ENCODE results near the gene RBM6. TPM values are rescaled to one million over a fixed set of nuclear protein-coding genes. Genes with fewer than 3 reads are reported as not detected.
"Not testable (repeated sequence)": the region's sequence is repeated elsewhere in the genome, so short reads cannot be mapped to it uniquely, and the experiment has no call there.

The RBM6 gene
- total and polyA plus RNA-seq, 4 experiments from 2014 or later: 17.9 to 194 (median 118) TPM

- Mint-ChIP-seq H3K27ac (peak overlapping the region in 2 of 7 donors; percentile 8 to 48), H3K4me1 (peaks cover 12 to 30% (median 20%) of the 10 kb centered on the region in 4 donors), H3K27me3 (no peaks in the 10 kb centered on the region), H3K9me3 (no peaks in the 10 kb centered on the region), H3K36me3 (no peaks in the 10 kb centered on the region), H3K4me3 (no peak overlapping the region)
- no peaks in the 10 kb centered on the region for H3K36me3 ChIP-seq (ENCODE audit: insufficient read depth, low read length)
- no peaks in the 10 kb centered on the region for H3K9me3 ChIP-seq (ENCODE audit: control insufficient read depth in 1 of 2, low read length in 2 of 2)
- ChIA-PET POLR2A (ENCODE audit: partially characterized antibody) (no interaction called here), CTCF (ENCODE audit: partially characterized antibody) (no interaction called here)
- H3K4me3 ChIP-seq (ENCODE audit: low read length in 2 of 2): no peak overlapping the region
- intact Hi-C loops (cut with micrococcal nuclease): no loop called here
- H3K27ac ChIP-seq (ENCODE audit: low read depth, low read length): no peak overlapping the region
- no peaks in the 10 kb centered on the region for H3K27me3 ChIP-seq (ENCODE audit: insufficient read depth, low read length)
- no peak for DNase-seq
- H3K4me1 ChIP-seq (ENCODE audit: insufficient read depth, low read length): peaks cover 32% of the 10 kb centered on the region
Measured at GRCh38 chr3:49901366-49902339, 38.3 kb upstream of the RBM6 start.

- ChIA-PET POLR2A (ENCODE audit: partially characterized antibody) (interaction anchor here (1.2 kb wide), 1 partner anchor 27 kb away, joined by 4 read pairs; the partner anchor contains the start of gene MON1A), CTCF (ENCODE audit: partially characterized antibody) (no interaction called here)
Measured at GRCh38 chr3:49902511-49903345, 37.2 kb upstream of the RBM6 start.

DNA sequence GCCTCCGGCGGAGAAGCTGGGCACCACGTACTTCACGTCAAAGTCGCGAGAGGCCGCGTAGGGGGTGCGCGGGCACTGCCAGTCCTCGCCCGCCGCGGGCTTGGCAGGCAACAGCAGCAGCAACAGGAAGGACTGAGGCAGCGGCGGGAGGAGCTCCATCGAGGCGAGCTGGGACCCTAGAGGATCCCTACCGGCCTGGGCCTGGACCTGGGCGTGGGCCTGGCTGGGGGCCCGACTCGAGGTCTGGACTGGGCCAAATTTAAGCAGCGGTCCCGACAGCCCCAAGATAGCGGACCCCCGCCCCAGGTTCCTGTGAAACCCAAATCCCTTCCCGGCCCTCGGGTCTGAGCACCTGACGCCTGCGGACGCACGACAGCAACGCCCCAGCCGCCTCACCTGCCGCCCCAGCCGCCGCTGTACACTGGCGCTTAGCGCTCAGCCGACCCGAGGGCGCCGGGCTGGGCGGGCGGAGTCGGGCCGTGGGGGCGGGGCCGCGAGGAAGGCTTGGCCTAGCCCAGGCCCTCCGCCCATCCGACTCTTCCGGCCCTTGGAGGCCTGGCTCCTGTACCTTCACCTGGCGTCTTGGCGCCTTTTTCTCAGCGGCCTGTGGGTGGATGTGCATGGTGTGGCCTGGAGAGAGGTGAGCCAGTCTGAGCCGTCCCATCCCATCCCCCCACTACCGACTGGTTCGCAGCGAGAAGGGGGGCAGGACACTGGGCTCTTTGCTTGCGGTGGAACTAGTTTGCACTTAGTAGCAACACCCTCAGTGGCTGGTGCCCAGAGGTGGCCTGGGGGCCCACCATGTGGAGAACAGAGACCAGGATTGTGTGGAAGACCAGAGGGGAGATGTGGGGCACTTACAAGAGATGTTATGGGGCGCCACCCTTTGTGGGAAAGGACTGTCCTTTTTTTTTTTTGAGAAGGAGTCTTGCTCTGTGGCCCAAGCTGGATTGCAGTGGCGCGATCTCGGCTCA lies 36.2 kb upstream of the RBM6 start, which contains the start of gene MST1R:
Gene MST1R (minus strand): TSS at position 423 of the 974 bp plus-strand sequence. CDS start 264 bp downstream, at position 159.
- no peaks in the 10 kb centered on the region for H3K27me3 Mint-ChIP-seq
- H3K36me3 ChIP-seq (ENCODE audit: insufficient read depth, low read length): no peaks in the 10 kb centered on the region
- peak within 1 kb of the TSS; percentile 38 to 95 (median 92) for H3K27ac Mint-ChIP-seq
- peaks cover 15 to 36% (median 25%) of the 10 kb centered on the region in 4 donors for H3K4me1 Mint-ChIP-seq
- H3K36me3 Mint-ChIP-seq: peaks cover 0 to 3% of the 10 kb centered on the region in 2 donors
- CTCF ChIA-PET (ENCODE audit: partially characterized antibody): no interaction called here
- H3K4me1 ChIP-seq (ENCODE audit: insufficient read depth, low read length): peaks cover 35% of the 10 kb centered on the region
- H3K4me3 Mint-ChIP-seq: peak within 1 kb of the TSS; percentile 75 to 87 (median 85)
- H3K9me3 Mint-ChIP-seq: no peaks in the 10 kb centered on the region
- H3K27me3 ChIP-seq (ENCODE audit: insufficient read depth, low read length): no peaks in the 10 kb centered on the region
- H3K4me3 ChIP-seq (ENCODE audit: low read length in 2 of 2): peak within 1 kb of the TSS; percentile 29 to 47
- no peaks in the 10 kb centered on the region for H3K9me3 ChIP-seq (ENCODE audit: control insufficient read depth in 1 of 2, low read length in 2 of 2)
- DNase-seq: peak; percentile 83 to 85 (median 84)
- intact Hi-C loops (cut with micrococcal nuclease): no loop called here
- peak within 1 kb of the TSS; percentile 23 for H3K27ac ChIP-seq (ENCODE audit: low read depth, low read length)
- POLR2A ChIA-PET (ENCODE audit: partially characterized antibody): interaction anchor here (1.2 kb wide), 1 partner anchor 26 kb away, joined by 4 read pairs; the partner anchor contains the start of gene MON1A

More at GRCh38 chr3:49902511-49903345, 37.2 kb upstream of the RBM6 start:
- no peak overlapping the region for H3K27ac Mint-ChIP-seq
- no peak for DNase-seq
- no peaks in the 10 kb centered on the region for H3K9me3 Mint-ChIP-seq
- intact Hi-C loops (cut with micrococcal nuclease): no loop called here
- H3K36me3 Mint-ChIP-seq: no peaks in the 10 kb centered on the region
- H3K27me3 Mint-ChIP-seq: no peaks in the 10 kb centered on the region
- Histone ChIP-seq H3K27me3 (ENCODE audit: insufficient read depth, low read length) (no peaks in the 10 kb centered on the region), H3K27ac (ENCODE audit: low read depth, low read length) (no peak overlapping the region), H3K9me3 (ENCODE audit: control insufficient read depth in 1 of 2, low read length in 2 of 2) (no peaks in the 10 kb centered on the region), H3K36me3 (ENCODE audit: insufficient read depth, low read length) (no peaks in the 10 kb centered on the region), H3K4me1 (ENCODE audit: insufficient read depth, low read length) (peaks cover 35% of the 10 kb centered on the region), H3K4me3 (ENCODE audit: low read length in 2 of 2) (no peak overlapping the region)
- no peak overlapping the region for H3K4me3 Mint-ChIP-seq
- peaks cover 15 to 36% (median 25%) of the 10 kb centered on the region in 4 donors for H3K4me1 Mint-ChIP-seq

- CTCF ChIA-PET (ENCODE audit: partially characterized antibody); H3K9me3 ChIP-seq (ENCODE audit: control insufficient read depth in 1 of 2, low read length in 2 of 2); H3K27me3 Mint-ChIP-seq; H3K36me3 Mint-ChIP-seq; H3K4me3 ChIP-seq (ENCODE audit: low read length in 2 of 2); H3K9me3 Mint-ChIP-seq; intact Hi-C loops (cut with micrococcal nuclease); POLR2A ChIA-PET (ENCODE audit: partially characterized antibody); H3K27me3 ChIP-seq (ENCODE audit: insufficient read depth, low read length); DNase-seq; H3K36me3 ChIP-seq (ENCODE audit: insufficient read depth, low read length): not testable (repeated sequence)
- Mint-ChIP-seq H3K27ac (peak overlapping the region in 2 of 7 donors; percentile 94), H3K4me1 (peaks cover 15 to 36% (median 25%) of the 10 kb centered on the region in 4 donors), H3K4me3 (peak overlapping the region in 6 of 8 donors; percentile 31 to 86 (median 80))
- peak overlapping the region; percentile 23 for H3K27ac ChIP-seq (ENCODE audit: low read depth, low read length)
- peaks cover 35% of the 10 kb centered on the region for H3K4me1 ChIP-seq (ENCODE audit: insufficient read depth, low read length)
Measured at GRCh38 chr3:49904448-49904847, 35.5 kb upstream of the RBM6 start.

DNA sequence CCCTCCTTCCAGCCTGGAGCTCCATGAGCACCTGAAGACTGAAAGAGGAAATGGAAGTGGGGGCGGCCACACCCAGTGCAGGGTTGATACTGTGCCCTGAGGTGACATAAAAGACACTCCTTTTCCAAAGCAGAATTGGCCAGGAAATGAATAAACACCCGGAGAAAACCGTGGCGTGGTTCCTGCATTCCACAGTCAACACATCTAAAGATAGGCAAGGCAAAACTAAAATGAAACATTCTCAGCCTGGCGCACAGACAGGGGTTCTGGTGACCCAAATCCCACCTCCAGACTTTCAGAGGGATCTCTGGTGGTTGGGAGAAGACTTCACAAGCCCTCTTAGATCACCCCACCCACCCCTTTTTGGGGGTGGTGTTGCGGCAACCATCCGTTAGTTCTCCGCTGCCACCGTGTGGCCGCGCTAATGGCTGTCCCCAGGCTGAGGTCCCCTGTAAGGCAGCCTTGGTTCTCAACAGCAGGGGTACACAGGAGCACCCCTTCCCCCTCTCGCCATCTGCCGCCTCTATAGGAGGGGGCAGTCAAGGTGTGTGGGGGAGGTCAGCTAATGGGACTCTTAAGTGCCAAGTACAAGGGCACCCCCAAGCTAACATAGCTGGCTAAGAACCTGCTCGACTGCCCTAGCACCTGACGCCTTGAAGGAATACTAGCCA lies 33.7 kb upstream of the RBM6 start:
- Histone ChIP-seq H3K4me3 (ENCODE audit: low read length in 2 of 2) (peak overlapping the region in 1 of 2 donors; percentile 4), H3K36me3 (ENCODE audit: insufficient read depth, low read length) (peaks cover 12% of the 10 kb centered on the region), H3K27me3 (ENCODE audit: insufficient read depth, low read length) (no peaks in the 10 kb centered on the region), H3K27ac (ENCODE audit: low read depth, low read length) (peak overlapping the region; percentile 40), H3K4me1 (ENCODE audit: insufficient read depth, low read length) (peaks cover 35% of the 10 kb centered on the region), H3K9me3 (ENCODE audit: control insufficient read depth in 1 of 2, low read length in 2 of 2) (no peaks in the 10 kb centered on the region)
- peak overlapping the region; percentile 77 to 92 (median 87) for H3K27ac Mint-ChIP-seq
- peaks cover 15 to 36% (median 25%) of the 10 kb centered on the region in 4 donors for H3K4me1 Mint-ChIP-seq
- intact Hi-C loops (cut with micrococcal nuclease): loop anchor here (1.0 to 5.0 kb wide), 4 partner anchors 33 to 104 kb away; partner anchors contain the start of gene CAMKV
- H3K27me3 Mint-ChIP-seq: no peaks in the 10 kb centered on the region
- ChIA-PET CTCF (ENCODE audit: partially characterized antibody) (interaction anchor here (0.7 to 2.7 kb wide), 9 partner anchors 10 to 366 kb away, joined by 3 to 19 read pairs (median 4); partner anchors contain the start of genes INKA1 and TRAIP), POLR2A (ENCODE audit: partially characterized antibody) (interaction anchor here (1.5 kb wide), 1 partner anchor 34 kb away, joined by 5 read pairs; the partner anchor contains the start of gene RBM6)
- no peaks in the 10 kb centered on the region for H3K9me3 Mint-ChIP-seq
- H3K4me3 Mint-ChIP-seq: peak overlapping the region; percentile 48 to 82 (median 62)
- peaks cover 11 to 17% of the 10 kb centered on the region in 2 donors for H3K36me3 Mint-ChIP-seq
- DNase-seq: peak; percentile 39 to 64 (median 41)

All from CD4-positive, alpha-beta memory T cell (primary cell).